ENCODE results near the gene AGPAT3.

Gene AGPAT3

GRCh38 chr21:43934716-43935705, 70.0 kb downstream of the AGPAT3 start:
- in situ Hi-C loops (cut with HindIII; ENCODE audit: low sequenced_read_pairs): no loop called here
- H3K4me3 ChIP-seq (ENCODE audit: low read depth, low read length): no peak overlapping the region
- no peak for DNase-seq (ENCODE audit: low read depth, low spot score)
- TF ChIP-seq CTCF (IDR thresholded peaks at IDR 0.05; ENCODE audit: low read depth, low read length): no peak

GRCh38 chr21:43935711-43936110, 70.7 kb downstream of the AGPAT3 start:
- in situ Hi-C loops (cut with HindIII; ENCODE audit: low sequenced_read_pairs): no loop called here
- DNase-seq (ENCODE audit: low read depth, low spot score): no peak
- no peak for TF ChIP-seq CTCF (IDR thresholded peaks at IDR 0.05; ENCODE audit: low read depth, low read length)
- H3K4me3 ChIP-seq (ENCODE audit: low read depth, low read length): no peak overlapping the region

GRCh38 chr21:43936247-43936967, 71.4 kb downstream of the AGPAT3 start:
- H3K4me3 ChIP-seq (ENCODE audit: low read depth, low read length): no peak overlapping the region
- no peak for TF ChIP-seq CTCF (IDR thresholded peaks at IDR 0.05; ENCODE audit: low read depth, low read length)
- in situ Hi-C loops (cut with HindIII; ENCODE audit: low sequenced_read_pairs): no loop called here
- peak; percentile 30 for DNase-seq (ENCODE audit: low read depth, low spot score)

GRCh38 chr21:43937051-43937832, 72.2 kb downstream of the AGPAT3 start:
- in situ Hi-C loops (cut with HindIII; ENCODE audit: low sequenced_read_pairs): no loop called here
- DNase-seq (ENCODE audit: low read depth, low spot score): no peak
- no peak overlapping the region for H3K4me3 ChIP-seq (ENCODE audit: low read depth, low read length)
- no peak for TF ChIP-seq CTCF (IDR thresholded peaks at IDR 0.05; ENCODE audit: low read depth, low read length)

GRCh38 chr21:43937891-43938309, 72.9 kb downstream of the AGPAT3 start:
- in situ Hi-C loops (cut with HindIII; ENCODE audit: low sequenced_read_pairs): no loop called here
- H3K4me3 ChIP-seq (ENCODE audit: low read depth, low read length): no peak overlapping the region
- DNase-seq (ENCODE audit: low read depth, low spot score): no peak
- no peak for TF ChIP-seq CTCF (IDR thresholded peaks at IDR 0.05; ENCODE audit: low read depth, low read length)
